Mesendoderm (in vitro differentiated cells): Measurements from ENCODE around the gene RASAL1.

Experiments
- DNase-seq: peaks from one replicate; pipeline ENCODE4 v3.0.0; 2013
- H2AK5ac ChIP-seq: 2 replicates; pipeline ENCODE4 v1.6.1; 2013; ENCODE audit warnings: low read length, inconsistent platforms
- H2BK120ac ChIP-seq: 2 replicates; pipeline ENCODE4 v1.6.1; 2013; ENCODE audit warnings: low read depth, mild to moderate bottlenecking, low read length, moderate library complexity, mixed read lengths
- H2BK15ac ChIP-seq: replicated peaks from 2 replicates; pipeline ENCODE4 v1.6.1; 2013; ENCODE audit warnings: low read depth, mild to moderate bottlenecking, moderate library complexity
- H2BK5ac ChIP-seq: 2 replicates; pipeline ENCODE4 v1.6.1; 2013; ENCODE audit warnings: low read length, inconsistent platforms
- H3K18ac ChIP-seq: 2 replicates; pipeline ENCODE4 v1.6.1; 2013; ENCODE audit warnings: mild to moderate bottlenecking, low read length, mixed read lengths
- H3K23ac ChIP-seq: one replicate; pipeline ENCODE4 v1.6.1; 2013; ENCODE audit warnings: low read length
- H3K27ac ChIP-seq: 2 replicates; pipeline ENCODE4 v1.5.1; 2013; ENCODE audit warnings: low read depth, mild to moderate bottlenecking, inconsistent platforms, low read length, moderate library complexity
- H3K27me3 ChIP-seq: 2 replicates; pipeline ENCODE4 v1.6.1; 2013; ENCODE audit warnings: low read length, control low read depth, mild to moderate bottlenecking, inconsistent platforms; ENCODE audit not compliant: insufficient read depth, poor library complexity
- H3K36me3 ChIP-seq: 2 replicates; pipeline ENCODE4 v1.6.1; 2013; ENCODE audit warnings: low read length, inconsistent platforms; ENCODE audit not compliant: control insufficient read depth, insufficient read depth
- H3K4ac ChIP-seq: one replicate; pipeline ENCODE4 v1.6.1; 2013; ENCODE audit warnings: low read depth, mild to moderate bottlenecking, low read length, moderate library complexity
- H3K4me1 ChIP-seq: 2 replicates; pipeline ENCODE4 v1.6.1; 2013; ENCODE audit warnings: low read depth, low read length, inconsistent platforms; ENCODE audit not compliant: control insufficient read depth
- H3K4me2 ChIP-seq: 2 replicates; pipeline ENCODE4 v1.6.1; 2013; ENCODE audit warnings: low read length
- H3K4me3 ChIP-seq: 2 replicates; pipeline ENCODE4 v1.5.1; 2013; ENCODE audit warnings: mild to moderate bottlenecking, low read length
- H3K56ac ChIP-seq: one replicate; pipeline ENCODE4 v1.6.1; 2013; ENCODE audit warnings: low read length
- H3K79me1 ChIP-seq: 2 replicates; pipeline ENCODE4 v1.6.1; 2013; ENCODE audit warnings: low read length, inconsistent platforms
- H3K79me2 ChIP-seq: 2 replicates; pipeline ENCODE4 v1.6.1; 2013; ENCODE audit warnings: mild to moderate bottlenecking, low read length; ENCODE audit not compliant: control insufficient read depth, insufficient read depth
- H3K9ac ChIP-seq: 2 replicates; pipeline ENCODE4 v1.6.1; 2013; ENCODE audit warnings: low read length, inconsistent platforms
- H4K5ac ChIP-seq: one replicate; pipeline ENCODE4 v1.6.1; 2013; ENCODE audit warnings: low read length
- H4K8ac ChIP-seq: one replicate; pipeline ENCODE4 v1.6.1; 2013; ENCODE audit warnings: low read depth, mild to moderate bottlenecking, control low read depth, low read length, moderate library complexity
- WGBS: extraction: QIAGEN DNeasy Blood & Tissue Kit; methylation state at CpG from one replicate; pipeline ENCODE4 v1.1.7; 2013; ENCODE audit warnings: low lambda C conversion rate, missing lambda C conversion rate; ENCODE audit not compliant: insufficient coverage; ENCODE audit errors: extremely low coverage; 5-methylcytosine and 5-hydroxymethylcytosine counted together

RASAL1 gene

GRCh38 chr12:113095405-113095804 is 40.2 kb downstream of the RASAL1 start:
- WGBS: no CpG with 5 or more reads among the region's 6 CpGs
- no peak for DNase-seq
- H3K36me3 ChIP-seq: no peaks in the 10 kb centered on the region

GRCh38 chr12:113094738-113095137 is 40.8 kb downstream of the RASAL1 start:
- no peak overlapping the region for H3K23ac ChIP-seq
- no CpG with 5 or more reads among the region's 16 CpGs for WGBS
- no peak for DNase-seq
- H3K4ac ChIP-seq: no peak overlapping the region
- no peak overlapping the region for H2BK5ac ChIP-seq
- no peak overlapping the region for H4K5ac ChIP-seq
- no peak overlapping the region for H2BK120ac ChIP-seq
- no peak overlapping the region for H3K56ac ChIP-seq
- no peaks in the 10 kb centered on the region for H3K79me2 ChIP-seq
- H3K27me3 ChIP-seq: no peaks in the 10 kb centered on the region
- H2BK15ac ChIP-seq: no peak overlapping the region
- H3K4me3 ChIP-seq: no peak overlapping the region
- H3K18ac ChIP-seq: no peak overlapping the region
- H3K4me2 ChIP-seq: no peak overlapping the region
- H3K79me1 ChIP-seq: no peaks in the 10 kb centered on the region
- no peak overlapping the region for H4K8ac ChIP-seq
- no peaks in the 10 kb centered on the region for H3K36me3 ChIP-seq
- H2AK5ac ChIP-seq: no peak overlapping the region
- H3K4me1 ChIP-seq: no peaks in the 10 kb centered on the region
- H3K9ac ChIP-seq: no peak overlapping the region
- no peak overlapping the region for H3K27ac ChIP-seq

More at GRCh38 chr12:113095405-113095804, 40.2 kb downstream of the RASAL1 start:
- H3K27me3 ChIP-seq: no peaks in the 10 kb centered on the region
- no peak overlapping the region for H2BK15ac ChIP-seq
- no peak overlapping the region for H4K8ac ChIP-seq
- H3K23ac ChIP-seq: no peak overlapping the region
- H2BK5ac ChIP-seq: no peak overlapping the region
- H3K4me2 ChIP-seq: no peak overlapping the region
- no peak overlapping the region for H3K9ac ChIP-seq
- H4K5ac ChIP-seq: no peak overlapping the region
- no peak overlapping the region for H3K4me3 ChIP-seq
- H3K56ac ChIP-seq: no peak overlapping the region
- no peaks in the 10 kb centered on the region for H3K79me1 ChIP-seq
- H3K27ac ChIP-seq: no peak overlapping the region
- no peaks in the 10 kb centered on the region for H3K4me1 ChIP-seq
- no peak overlapping the region for H2BK120ac ChIP-seq
- H3K79me2 ChIP-seq: no peaks in the 10 kb centered on the region
- no peak overlapping the region for H2AK5ac ChIP-seq
- no peak overlapping the region for H3K18ac ChIP-seq
- H3K4ac ChIP-seq: no peak overlapping the region

- H4K8ac ChIP-seq: no peak overlapping the region
- no peak overlapping the region for H3K4ac ChIP-seq
- H3K27ac ChIP-seq: no peak overlapping the region
- H2BK120ac ChIP-seq: no peak overlapping the region
- no peaks in the 10 kb centered on the region for H3K27me3 ChIP-seq
- peak overlapping the region; percentile 19 for H3K4me2 ChIP-seq
- H3K4me1 ChIP-seq: no peaks in the 10 kb centered on the region
- H2AK5ac ChIP-seq: no peak overlapping the region
- peak overlapping the region; percentile 10 for H3K56ac ChIP-seq
- DNase-seq: no peak
- H3K18ac ChIP-seq: no peak overlapping the region
- H4K5ac ChIP-seq: no peak overlapping the region
- no peak overlapping the region for H3K23ac ChIP-seq
- H3K79me1 ChIP-seq: no peaks in the 10 kb centered on the region
- no peaks in the 10 kb centered on the region for H3K79me2 ChIP-seq
- peak overlapping the region; percentile 20 for H3K9ac ChIP-seq
- no peak overlapping the region for H2BK5ac ChIP-seq
- WGBS: no CpG with 5 or more reads among the region's 32 CpGs
- no peaks in the 10 kb centered on the region for H3K36me3 ChIP-seq
- H3K4me3 ChIP-seq: no peak overlapping the region
- H2BK15ac ChIP-seq: no peak overlapping the region
These were observed 42.0 kb downstream of the RASAL1 start for GRCh38 chr12:113093409-113094101.

- Histone ChIP-seq H3K4me3 (no peak overlapping the region), H3K4ac (no peak overlapping the region), H4K8ac (no peak overlapping the region), H3K27me3 (no peaks in the 10 kb centered on the region), H3K79me2 (no peaks in the 10 kb centered on the region), H4K5ac (no peak overlapping the region), H3K79me1 (no peaks in the 10 kb centered on the region), H2BK120ac (no peak overlapping the region), H3K4me1 (no peaks in the 10 kb centered on the region), H3K56ac (no peak overlapping the region), H3K36me3 (no peaks in the 10 kb centered on the region), H3K9ac (peak overlapping the region; percentile 29), H3K4me2 (peak overlapping the region; percentile 43), H3K18ac (no peak overlapping the region), H2BK15ac (no peak overlapping the region), H3K23ac (no peak overlapping the region), H3K27ac (no peak overlapping the region), H2AK5ac (no peak overlapping the region), H2BK5ac (no peak overlapping the region)
- WGBS: no CpG with 5 or more reads among the region's 31 CpGs
- DNase-seq: peak; percentile 74
These were observed 42.8 kb downstream of the RASAL1 start for GRCh38 chr12:113092607-113093408.

GRCh38 chr12:113091506-113091905 is 44.1 kb downstream of the RASAL1 start:
- Histone ChIP-seq H3K4me3 (no peak overlapping the region), H3K4me2 (no peak overlapping the region), H2BK5ac (no peak overlapping the region), H3K36me3 (no peaks in the 10 kb centered on the region), H3K23ac (no peak overlapping the region), H3K79me2 (no peaks in the 10 kb centered on the region), H2AK5ac (no peak overlapping the region), H3K9ac (no peak overlapping the region), H2BK15ac (no peak overlapping the region), H4K5ac (no peak overlapping the region), H3K18ac (no peak overlapping the region), H4K8ac (no peak overlapping the region), H3K4me1 (peaks cover 7% of the 10 kb centered on the region), H3K4ac (no peak overlapping the region), H3K27me3 (no peaks in the 10 kb centered on the region), H3K79me1 (no peaks in the 10 kb centered on the region), H3K56ac (no peak overlapping the region), H2BK120ac (no peak overlapping the region), H3K27ac (no peak overlapping the region)
- DNase-seq: no peak
- no CpG with 5 or more reads among the region's 3 CpGs for WGBS
